Measurements from ENCODE around the gene RNASE9.
"Not testable (repeated sequence)": the region's sequence is repeated elsewhere in the genome, so short reads cannot be mapped to it uniquely, and the experiment has no call there.

The RNASE9 gene

GRCh38 chr14:20515846-20516245 is 45.0 kb downstream of the RNASE9 start:
- no peak for DNase-seq

DNA sequence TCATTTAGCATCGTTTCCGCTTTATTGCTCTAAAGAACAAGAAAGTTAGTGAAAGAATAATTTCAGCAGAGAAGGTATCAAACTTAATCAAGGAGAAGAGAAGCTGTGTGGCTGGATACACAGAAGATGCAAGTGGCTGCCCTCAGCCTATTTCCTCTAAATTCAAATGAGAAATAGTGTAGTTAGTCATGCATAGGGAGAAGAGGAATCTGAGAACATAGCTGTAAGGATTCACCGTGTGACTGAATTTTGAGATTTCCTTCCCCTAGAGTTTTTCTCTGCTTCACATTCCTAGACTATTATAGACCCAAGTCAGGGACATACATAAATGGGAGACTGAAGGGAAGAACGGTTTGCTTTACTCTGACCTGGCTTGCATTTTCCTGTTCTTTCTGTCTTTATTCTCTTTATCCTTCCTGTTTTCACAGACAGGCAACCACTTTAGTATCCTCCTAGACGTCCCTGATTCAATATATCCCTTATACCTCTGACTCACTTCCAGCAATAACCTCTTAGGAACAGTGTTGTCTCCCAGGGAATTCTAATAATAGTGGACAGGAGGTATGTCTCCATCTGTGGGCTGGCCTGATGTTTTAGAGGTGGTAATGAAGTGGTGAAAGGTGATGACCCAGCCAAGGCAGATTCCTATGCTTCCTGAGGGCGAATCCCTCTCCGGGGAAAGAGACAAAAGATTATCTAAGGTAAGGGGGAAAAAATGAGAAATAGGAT is 48.5 kb downstream of the RNASE9 start:
- no peak for DNase-seq

DNA sequence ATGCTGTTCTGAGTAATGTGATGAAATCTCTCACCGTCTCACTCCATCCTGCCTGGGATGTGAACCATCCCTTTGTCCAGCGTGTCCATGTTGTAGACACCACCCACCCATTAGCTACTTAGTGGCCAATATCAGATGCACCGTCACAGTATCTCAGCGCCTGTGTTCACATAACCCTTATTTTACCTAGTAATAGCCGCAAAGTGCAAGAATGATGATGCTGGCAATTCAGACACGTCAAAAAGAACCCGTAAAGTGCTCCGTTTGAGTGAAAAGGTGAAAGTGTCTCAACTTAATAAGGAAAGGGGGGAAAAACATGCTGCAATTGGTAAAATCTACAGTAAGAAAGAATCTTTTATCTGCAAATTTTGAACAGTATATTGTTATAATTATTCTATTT is 52.5 kb downstream of the RNASE9 start:
- DNase-seq, result no peak

- DNase-seq, result not testable (repeated sequence)
Measured at GRCh38 chr14:20507537-20507936, 53.3 kb downstream of the RNASE9 start.

GRCh38 chr14:20506752-20507151 is 54.1 kb downstream of the RNASE9 start:
- not testable (repeated sequence) for DNase-seq

GRCh38 chr14:20506276-20506675 is 54.6 kb downstream of the RNASE9 start:
- DNase-seq, result not testable (repeated sequence)

All from NCI-H524 (cell line).